NCI-H1417 treated with DMSO at 0.1 percent for 48 hours (cell line): ENCODE measurements around the gene ADD3.
"Not testable (repeated sequence)": the region's sequence is repeated elsewhere in the genome, so short reads cannot be mapped to it uniquely, and the experiment has no call there.

Source experiments
- DNase-seq: peaks from one replicate; lab custom pipeline; 2025; lab: John Stamatoyannopoulos, UW

ADD3 gene

GRCh38 chr10:110033701-110034235 lies 26.0 kb downstream of the ADD3 start:
- DNase-seq: no peak

- DNase-seq: no peak
Measured at GRCh38 chr10:110034596-110034995, 26.8 kb downstream of the ADD3 start.

GRCh38 chr10:110035070-110035921 lies 27.5 kb downstream of the ADD3 start:
- no peak for DNase-seq

GRCh38 chr10:110036640-110037039 lies 28.9 kb downstream of the ADD3 start:
- no peak for DNase-seq

GRCh38 chr10:110039254-110039653 lies 31.5 kb downstream of the ADD3 start:
- DNase-seq: no peak

- DNase-seq: no peak
Measured at GRCh38 chr10:110040108-110040507, 32.3 kb downstream of the ADD3 start.

DNA sequence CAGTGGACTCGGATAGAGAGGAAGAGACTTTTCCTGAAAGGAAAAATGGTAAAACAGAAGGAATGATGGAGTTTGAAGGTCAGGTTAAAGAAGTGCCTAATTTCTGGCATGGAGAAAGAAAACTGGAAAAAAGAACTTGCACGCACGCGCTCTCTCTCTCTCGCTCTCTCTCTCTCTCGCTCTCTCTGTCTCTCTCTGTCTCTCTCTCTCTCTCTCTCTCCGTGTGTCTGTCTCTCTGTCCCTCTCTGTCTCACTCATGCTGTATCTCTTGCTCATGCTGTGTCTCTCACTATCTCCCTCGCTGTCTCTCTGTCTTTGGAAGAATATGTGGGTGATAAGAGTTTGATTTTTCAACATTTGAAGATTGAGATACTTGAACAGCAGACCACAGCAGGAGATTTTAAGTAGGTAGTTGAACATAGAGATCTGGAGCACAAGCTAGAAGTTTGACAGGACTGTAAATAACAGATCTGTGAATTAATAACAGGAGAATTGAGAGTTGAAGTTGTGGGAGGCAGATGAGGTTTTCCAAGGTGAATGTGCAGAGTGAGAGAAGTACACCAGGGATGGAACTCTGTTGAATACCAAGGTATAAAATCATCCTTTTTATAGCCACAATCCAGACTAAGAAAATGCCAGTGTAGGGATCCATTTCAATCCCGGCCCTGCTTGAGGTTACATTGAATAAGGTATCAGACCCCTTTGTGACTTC lies 33.1 kb downstream of the ADD3 start:
- DNase-seq: no peak

DNA sequence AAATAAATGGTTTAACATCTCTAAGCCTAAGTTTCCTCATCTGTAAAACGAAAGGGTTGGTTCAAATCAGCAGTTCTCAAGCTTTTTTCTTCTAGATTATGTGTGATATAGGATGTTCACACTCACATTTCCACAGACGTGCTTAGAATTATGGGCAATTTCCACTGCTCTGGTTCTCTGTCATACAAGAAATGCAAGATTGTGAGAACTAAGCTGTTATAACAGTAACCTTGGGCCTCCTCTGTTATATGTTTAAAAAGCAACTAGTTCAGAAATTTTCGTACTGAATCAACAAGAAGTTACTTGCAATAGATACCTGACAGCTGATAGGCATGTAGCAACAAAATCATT lies 33.7 kb downstream of the ADD3 start:
- DNase-seq: no peak

DNA sequence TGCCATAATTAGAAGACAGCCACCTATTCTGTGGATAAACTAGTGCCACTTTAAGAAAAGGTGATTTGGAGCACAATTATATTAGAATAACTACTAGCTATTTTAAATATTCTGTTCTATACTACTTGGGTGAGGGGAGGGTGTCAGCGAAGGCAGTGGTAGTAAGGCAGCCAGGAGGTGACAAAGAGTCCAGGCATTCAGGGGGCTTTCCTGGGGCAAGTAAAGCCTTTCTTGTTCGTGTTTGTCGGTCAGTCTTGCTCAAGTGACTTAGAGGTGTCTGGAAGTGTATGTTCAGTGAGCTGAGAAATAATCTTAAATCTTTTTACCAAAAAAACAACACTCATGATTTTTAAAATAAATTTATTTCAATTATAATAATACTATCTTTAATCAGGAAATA lies 34.4 kb downstream of the ADD3 start:
- no peak for DNase-seq

- no peak for DNase-seq
Measured at GRCh38 chr10:110042891-110043290, 35.1 kb downstream of the ADD3 start.

DNA sequence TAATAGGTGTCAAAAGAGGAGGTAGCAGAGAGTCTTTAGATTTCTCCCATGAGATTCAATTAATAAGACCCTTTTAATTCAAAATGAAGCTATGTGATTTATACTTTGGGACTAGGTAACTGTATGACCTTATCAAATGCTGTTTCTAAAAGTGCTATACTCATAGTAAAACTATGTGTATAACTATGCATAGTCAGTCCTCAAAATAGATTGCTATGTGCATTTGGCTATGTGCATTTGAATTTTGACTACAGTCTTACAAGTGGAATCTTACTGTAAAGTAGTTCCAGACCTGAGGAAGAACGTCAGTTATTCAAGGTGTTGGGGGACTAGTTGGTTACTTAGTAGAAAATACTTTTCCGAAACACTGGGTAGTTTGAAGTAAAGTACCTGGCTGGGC lies 36.9 kb downstream of the ADD3 start:
- no peak for DNase-seq

- no peak for DNase-seq
Measured at GRCh38 chr10:110045772-110046171, 38.0 kb downstream of the ADD3 start.

- not testable (repeated sequence) for DNase-seq
Measured at GRCh38 chr10:110048145-110048544, 40.4 kb downstream of the ADD3 start.

- no peak for DNase-seq
Measured at GRCh38 chr10:110048781-110049180, 41.0 kb downstream of the ADD3 start.

- not testable (repeated sequence) for DNase-seq
Measured at GRCh38 chr10:110049889-110050591, 42.3 kb downstream of the ADD3 start.

- DNase-seq: no peak
Measured at GRCh38 chr10:110051487-110051886, 43.7 kb downstream of the ADD3 start.

GRCh38 chr10:110052916-110053315 lies 45.1 kb downstream of the ADD3 start:
- no peak for DNase-seq

GRCh38 chr10:110056822-110057221 lies 49.0 kb downstream of the ADD3 start:
- no peak for DNase-seq

DNA sequence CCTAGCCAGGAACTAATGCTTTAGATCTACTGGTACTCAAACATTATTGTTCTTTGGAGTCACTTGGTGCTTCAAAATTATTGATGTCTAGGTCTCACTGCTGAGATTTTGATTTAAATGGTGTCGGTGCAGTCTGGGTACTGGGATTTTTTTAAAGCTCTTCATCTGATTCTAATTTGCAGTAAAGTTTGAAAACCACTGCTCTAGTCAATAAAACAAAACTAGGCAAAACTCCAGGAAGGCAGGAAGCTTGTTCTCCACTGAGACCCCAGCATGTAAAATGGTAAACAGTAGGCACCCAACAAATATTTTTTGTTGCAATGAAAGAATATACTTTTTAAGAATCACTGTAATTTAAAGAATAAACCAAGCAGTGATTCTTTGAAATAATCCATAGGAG lies 49.7 kb downstream of the ADD3 start:
- DNase-seq: no peak

DNA sequence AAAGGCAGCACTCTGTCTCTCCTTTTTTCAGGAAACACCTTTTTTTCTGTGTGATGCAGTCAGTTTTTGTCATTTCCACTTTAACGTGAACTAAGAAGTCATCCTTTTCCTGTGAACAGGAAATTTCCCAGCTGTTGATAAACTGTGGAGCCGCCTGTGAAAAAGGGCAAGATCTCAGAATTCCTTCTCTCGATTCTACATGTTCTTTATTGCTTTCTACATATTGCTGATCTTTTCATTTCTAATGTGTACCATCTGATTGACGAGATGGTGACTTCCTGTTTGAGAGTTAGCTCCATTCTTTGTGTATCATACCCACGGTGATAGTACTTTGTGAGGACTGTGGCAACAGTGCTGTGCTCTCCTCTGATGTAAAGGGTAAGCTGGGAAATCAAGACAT lies 50.4 kb downstream of the ADD3 start:
- DNase-seq: no peak

- no peak for DNase-seq
Measured at GRCh38 chr10:110059925-110060324, 52.1 kb downstream of the ADD3 start.

DNA sequence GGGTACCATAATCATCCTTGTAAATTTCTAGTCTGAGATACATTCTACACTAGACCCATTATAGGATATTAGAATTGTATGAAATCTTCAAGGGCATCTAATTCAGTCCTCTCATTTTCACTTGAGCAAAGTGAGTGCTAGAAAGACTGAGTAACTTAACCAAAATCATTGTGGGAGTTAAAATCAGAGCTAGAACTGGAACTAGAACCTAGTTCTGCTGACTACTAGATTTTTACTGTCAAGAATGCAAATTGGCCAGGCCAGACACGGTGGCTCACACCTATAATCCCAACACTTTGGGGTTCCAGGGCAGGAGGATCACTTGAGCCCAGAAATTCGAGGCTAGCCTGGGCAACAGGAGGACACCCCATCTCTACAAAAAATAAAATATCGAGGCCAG lies 53.9 kb downstream of the ADD3 start:
- no peak for DNase-seq

DNA sequence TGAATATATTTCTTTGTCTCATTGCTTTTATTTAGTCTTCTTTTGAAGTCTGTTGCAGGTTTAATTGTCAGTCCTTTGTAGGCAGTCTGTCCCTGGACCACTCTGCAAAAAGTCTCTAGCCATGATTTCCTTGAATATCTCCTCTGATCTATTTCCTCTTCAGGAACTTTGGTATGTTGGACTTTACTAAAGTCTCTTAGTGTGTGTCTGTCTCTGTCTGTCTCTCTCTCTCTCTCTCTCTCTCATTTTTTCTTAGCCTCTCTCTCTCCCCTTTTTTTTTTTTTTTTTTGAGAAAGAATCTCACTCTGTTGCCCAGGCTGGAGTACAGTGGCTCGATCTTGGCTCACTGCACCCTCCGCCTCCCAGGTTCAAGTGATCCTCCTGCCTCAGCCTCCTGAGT lies 57.5 kb downstream of the ADD3 start:
- DNase-seq: no peak
